WERI-Rb-1 (cell line): Measurements from ENCODE around the gene GPATCH2L.

Experiments used
- DNase-seq: peaks from one replicate; pipeline ENCODE4 v3.0.0-alpha.2; 2020
- H3K27ac ChIP-seq: fragments of 250-450 bp; sonication (Bioruptor Pico); 2 replicates; pipeline ENCODE4 v1.5.1; 2020; ENCODE audit warnings: mild to moderate bottlenecking, moderate library complexity
- H3K27me3 ChIP-seq: fragments of 250-450 bp; sonication (Bioruptor Pico); 2 replicates; pipeline ENCODE4 v1.5.1; 2021; ENCODE audit warnings: mild to moderate bottlenecking, low read depth, moderate library complexity; ENCODE audit not compliant: insufficient read depth, severe bottlenecking
- H3K36me3 ChIP-seq: fragments of 250-450 bp; sonication (Bioruptor Pico); 2 replicates; pipeline ENCODE4 v1.5.1; 2020; ENCODE audit warnings: mild to moderate bottlenecking, moderate library complexity
- H3K4me3 ChIP-seq: 2 replicates; pipeline ENCODE4 v1.5.1; 2011; ENCODE audit warnings: low read depth, mild to moderate bottlenecking, control low read depth, low read length
- H3K9me3 ChIP-seq: fragments of 250-450 bp; sonication (Bioruptor Pico); 2 replicates; pipeline ENCODE4 v1.5.1; 2021; ENCODE audit warnings: mild to moderate bottlenecking, moderate library complexity; ENCODE audit not compliant: severe bottlenecking
- CTCF ChIP-seq: IDR thresholded peaks from 2 replicates; pipeline ENCODE4 v1.5.1; 2011; ENCODE audit warnings: low read depth, mild to moderate bottlenecking, control low read depth, inconsistent platforms, low read length

The GPATCH2L gene

DNA sequence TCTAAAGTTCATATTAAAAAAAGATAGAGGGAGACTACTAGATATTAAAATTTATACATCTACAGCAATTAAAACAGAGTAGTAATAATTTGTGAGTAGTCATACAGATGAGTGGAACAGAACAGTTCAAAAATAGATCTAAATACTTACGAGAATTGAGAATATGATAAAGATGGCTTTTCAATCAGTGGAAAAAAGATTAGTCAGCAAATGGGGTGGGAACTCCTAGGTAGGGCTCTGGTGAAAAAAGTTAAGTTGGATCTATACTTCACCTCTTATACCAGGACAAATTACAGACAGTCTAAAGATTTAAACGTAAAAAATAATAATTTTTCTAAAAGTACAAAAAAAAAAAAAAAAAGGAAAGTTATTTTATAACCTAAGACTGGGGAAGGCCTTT is 66.9 kb downstream of the GPATCH2L start:
- H3K9me3 ChIP-seq, result no peaks in the 10 kb centered on the region
- no peak for DNase-seq
- H3K27me3 ChIP-seq, result no peaks in the 10 kb centered on the region
- no peak overlapping the region for H3K27ac ChIP-seq
- TF ChIP-seq CTCF, result no peak
- H3K36me3 ChIP-seq, result no peaks in the 10 kb centered on the region
- no peak overlapping the region for H3K4me3 ChIP-seq

DNA sequence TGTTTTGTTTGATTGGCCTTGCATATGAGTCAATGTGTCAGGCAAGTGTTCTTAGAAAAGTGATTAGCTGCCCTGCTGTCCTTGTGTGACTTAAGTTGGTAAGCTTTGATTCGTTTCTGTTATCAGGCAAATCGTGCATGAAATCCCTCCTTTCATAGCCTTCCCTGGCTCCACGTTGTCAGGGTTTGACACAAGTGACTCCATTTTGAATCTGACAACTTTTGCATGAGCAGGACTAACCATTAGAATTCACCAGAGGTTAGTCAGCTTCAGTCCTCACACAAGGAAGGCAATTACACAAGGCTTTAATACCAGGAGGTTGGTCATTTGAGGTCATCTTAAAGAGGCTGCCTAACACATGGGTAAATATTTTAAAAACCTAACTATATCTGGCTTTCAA is 68.2 kb downstream of the GPATCH2L start:
- no peak for TF ChIP-seq CTCF
- Histone ChIP-seq H3K27ac (no peak overlapping the region), H3K9me3 (no peaks in the 10 kb centered on the region), H3K36me3 (no peaks in the 10 kb centered on the region), H3K27me3 (no peaks in the 10 kb centered on the region), H3K4me3 (no peak overlapping the region)
- no peak for DNase-seq

DNA sequence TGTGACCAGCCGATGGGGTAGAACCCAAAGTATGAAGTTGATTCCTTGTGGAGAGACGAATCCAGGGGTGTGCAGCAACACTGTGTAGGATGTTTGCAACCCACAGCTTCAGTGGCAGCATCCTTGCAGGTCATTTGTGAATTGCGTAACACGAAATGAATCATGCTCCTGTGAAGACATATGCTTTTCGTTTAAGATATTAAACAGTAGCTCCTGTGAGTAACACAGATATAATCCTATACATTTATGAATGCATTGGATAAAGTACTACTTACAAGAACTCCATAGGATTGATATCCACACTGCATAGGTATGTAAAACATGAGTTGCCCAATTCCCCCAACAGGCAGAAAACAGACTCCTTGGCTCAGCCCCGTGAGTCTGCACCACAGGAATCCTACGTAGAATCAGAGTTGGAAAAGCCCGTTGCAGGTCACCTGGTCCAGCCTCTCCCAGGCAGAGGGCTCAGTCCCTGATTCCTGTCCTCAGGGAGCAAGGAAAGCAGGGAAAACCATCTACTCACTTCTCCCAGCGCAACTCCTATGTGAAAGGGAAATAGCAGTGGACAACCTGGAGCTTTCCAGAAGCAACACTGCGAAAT is 75.8 kb downstream of the GPATCH2L start:
- no peak overlapping the region for H3K27ac ChIP-seq
- no peak for TF ChIP-seq CTCF
- H3K36me3 ChIP-seq, result no peaks in the 10 kb centered on the region; the same call in 1 of the 2 replicates
- DNase-seq, result no peak
- H3K27me3 ChIP-seq, result no peaks in the 10 kb centered on the region
- no peaks in the 10 kb centered on the region for H3K9me3 ChIP-seq
- no peak overlapping the region for H3K4me3 ChIP-seq

- no peaks in the 10 kb centered on the region; the same call in 1 of the 2 replicates for H3K36me3 ChIP-seq
- H3K27me3 ChIP-seq, result no peaks in the 10 kb centered on the region
Measured at GRCh38 chr14:76228138-76228537, 76.4 kb downstream of the GPATCH2L start.

GRCh38 chr14:76232800-76233199 is 81.1 kb downstream of the GPATCH2L start:
- DNase-seq, result no peak
- Histone ChIP-seq H3K9me3 (no peaks in the 10 kb centered on the region), H3K27me3 (no peaks in the 10 kb centered on the region), H3K36me3 (peaks cover 6% of the 10 kb centered on the region), H3K27ac (no peak overlapping the region), H3K4me3 (no peak overlapping the region)
- no peak for TF ChIP-seq CTCF

More at GRCh38 chr14:76228138-76228537, 76.4 kb downstream of the GPATCH2L start:
- no peak for DNase-seq
- no peak for TF ChIP-seq CTCF
- H3K4me3 ChIP-seq, result no peak overlapping the region
- H3K27ac ChIP-seq, result no peak overlapping the region
- no peaks in the 10 kb centered on the region for H3K9me3 ChIP-seq

DNA sequence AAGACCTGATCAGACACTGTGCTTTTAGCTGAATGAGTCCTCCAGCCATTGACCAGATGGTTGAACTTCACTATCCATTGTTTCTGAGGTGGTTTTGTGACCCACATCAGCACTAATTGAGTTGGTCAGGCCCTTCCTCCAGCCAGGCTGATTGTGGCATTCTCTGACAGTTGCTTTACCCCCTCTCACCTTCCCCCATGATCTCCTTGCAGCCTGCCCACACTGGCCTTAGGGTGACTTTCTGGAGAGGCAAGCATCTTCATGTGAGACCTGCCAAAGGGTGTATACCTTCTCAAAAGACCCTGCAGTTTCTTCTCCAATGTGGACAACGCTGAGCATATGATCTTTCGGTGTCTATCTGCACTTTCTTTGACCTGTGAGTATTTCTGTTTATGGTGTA is 83.9 kb downstream of the GPATCH2L start:
- no peak overlapping the region for H3K4me3 ChIP-seq
- DNase-seq, result no peak
- no peaks in the 10 kb centered on the region for H3K27me3 ChIP-seq
- H3K27ac ChIP-seq, result no peak overlapping the region
- peaks cover 8% of the 10 kb centered on the region for H3K36me3 ChIP-seq
- no peaks in the 10 kb centered on the region for H3K9me3 ChIP-seq
- no peak for TF ChIP-seq CTCF
